ENCODE results near the gene WDR37. TPM values are rescaled to one million over a fixed set of nuclear protein-coding genes. Genes with fewer than 3 reads are reported as not detected.

The WDR37 gene
- polyA plus RNA-seq, 1 of the 3 experiments (the other 2 are of a cell fraction): 11.9 TPM

- POLR2A ChIA-PET: no interaction called here
- peaks cover 15% of the 10 kb centered on the region for H3F3A ChIP-seq (replicated peaks; ENCODE audit: insufficient read depth)
These were observed 5.6 kb upstream of the WDR37 start for GRCh38 chr10:1050554-1050953.

DNA sequence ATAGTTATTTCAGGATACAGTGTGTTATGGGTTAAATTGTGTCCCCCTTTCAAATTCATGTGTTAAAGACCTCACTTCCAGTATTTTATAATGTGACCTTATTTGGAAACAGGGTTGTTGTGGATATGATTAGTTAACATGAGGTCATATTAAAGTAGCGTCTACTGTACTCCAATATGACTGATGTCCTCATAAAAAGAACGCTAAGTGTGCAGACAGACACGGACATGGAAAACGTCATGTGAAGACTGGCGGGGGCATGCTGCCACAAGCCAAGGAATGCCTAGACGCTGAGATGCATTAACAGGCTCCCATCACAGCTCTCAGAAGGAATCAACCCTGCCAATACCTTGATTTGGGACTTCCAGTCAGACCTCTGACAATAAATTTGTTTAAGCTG lies 1.5 kb upstream of the WDR37 start:
- Histone ChIP-seq H3K4me1 (ENCODE audit: control insufficient read depth in 1 of 2, insufficient read depth in 2 of 2, low read depth in 1 of 2, low read length in 1 of 2) (peaks cover 19 to 22% of the 10 kb centered on the region in 2 experiments; a peak in 3 of 4 replicates), H3K4me3 (ENCODE audit: low read depth in 2 of 2, low read length in 1 of 2) (peak overlapping the region; percentile 84 to 96), H3K27me3 (ENCODE audit: insufficient read depth) (no peaks in the 10 kb centered on the region), H3K9me2 (no peaks in the 10 kb centered on the region), H3K36me3 (replicated peaks in 1 of 2; ENCODE audit: control insufficient read depth in 1 of 2, insufficient read depth in 2 of 2, low read length in 1 of 2) (peaks cover 27 to 34% of the 10 kb centered on the region in 2 experiments), H3F3A (replicated peaks; ENCODE audit: insufficient read depth) (peaks cover 17% of the 10 kb centered on the region), H2AFZ (ENCODE audit: low read depth) (no peak overlapping the region), H3K79me2 (ENCODE audit: insufficient read depth) (peaks cover 98% of the 10 kb centered on the region), H3K27ac (ENCODE audit: low read depth in 2 of 2, low read length in 1 of 2) (no peak overlapping the region), H3K9me3 (no peaks in the 10 kb centered on the region), H3K9ac (peak overlapping the region; percentile 98; the same call in 1 of the 2 replicates), H3K4me2 (peak overlapping the region; percentile 89), H4K20me1 (ENCODE audit: insufficient read depth) (peaks cover 19% of the 10 kb centered on the region)
- ChIA-PET CTCF (interaction anchor here (1.0 kb wide), 1 partner anchor 123 kb away, joined by 3 read pairs; the partner anchor contains the start of gene LARP4B), POLR2A (no interaction called here)
- TF ChIP-seq MEF2A (IDR thresholded peaks at IDR 0.05; ENCODE audit: borderline replicate concordance, low read depth): no peak
- no peak for TF ChIP-seq TEAD4 (IDR thresholded peaks at IDR 0.05; ENCODE audit: borderline replicate concordance, insufficient read depth)
- TF ChIP-seq TAF1 (IDR thresholded peaks at IDR 0.05; ENCODE audit: borderline replicate concordance, low read depth, low read length): no peak
- TF ChIP-seq NRF1 (IDR thresholded peaks at IDR 0.05; ENCODE audit: low read depth, low read length): no peak
- TF ChIP-seq SIN3A (IDR thresholded peaks at IDR 0.05; ENCODE audit: borderline replicate concordance, low read depth, low read length): no peak
- no peak for DNase-seq
- WGBS (ENCODE audit: low lambda C conversion rate): 73% methylated on average over 6 of the region's 6 CpGs

More at GRCh38 chr10:1050554-1050953, 5.6 kb upstream of the WDR37 start:
- WGBS (ENCODE audit: low lambda C conversion rate): 62% methylated on average over 4 of the region's 4 CpGs
- H3K79me2 ChIP-seq (ENCODE audit: insufficient read depth): peaks cover 79% of the 10 kb centered on the region
- H3K27ac ChIP-seq (ENCODE audit: low read depth in 2 of 2, low read length in 1 of 2): peak overlapping the region; percentile 99
- no peaks in the 10 kb centered on the region for H3K9me2 ChIP-seq
- no peak overlapping the region for H2AFZ ChIP-seq (ENCODE audit: low read depth)
- peaks cover 19 to 23% of the 10 kb centered on the region in 2 experiments; a peak in 3 of 4 replicates for H3K4me1 ChIP-seq (ENCODE audit: control insufficient read depth in 1 of 2, insufficient read depth in 2 of 2, low read depth in 1 of 2, low read length in 1 of 2)
- H3K9me3 ChIP-seq: no peaks in the 10 kb centered on the region
- H3K27me3 ChIP-seq (ENCODE audit: insufficient read depth): no peaks in the 10 kb centered on the region
- CTCF ChIA-PET: no interaction called here
- DNase-seq: no peak
- TF ChIP-seq MEF2A (IDR thresholded peaks at IDR 0.05; ENCODE audit: borderline replicate concordance, low read depth): no peak
- TF ChIP-seq RXRA (IDR thresholded peaks at IDR 0.05; ENCODE audit: borderline replicate concordance, low read depth): no peak
- TF ChIP-seq TAF1 (IDR thresholded peaks at IDR 0.05; ENCODE audit: borderline replicate concordance, low read depth, low read length): no peak
- no peak for TF ChIP-seq FOXM1 (IDR thresholded peaks at IDR 0.05; ENCODE audit: low read depth)
- peak overlapping the region; percentile 90 to 92; a peak in 3 of 4 replicates for H3K4me3 ChIP-seq (ENCODE audit: low read depth in 2 of 2, low read length in 1 of 2)
- peak overlapping the region; percentile 77 for H3K4me2 ChIP-seq
- peaks cover 27% of the 10 kb centered on the region for H4K20me1 ChIP-seq (ENCODE audit: insufficient read depth)
- H3K9ac ChIP-seq: peak overlapping the region; percentile 97; the same call in 1 of the 2 replicates
- H3K36me3 ChIP-seq (replicated peaks in 1 of 2; ENCODE audit: control insufficient read depth in 1 of 2, insufficient read depth in 2 of 2, low read length in 1 of 2): peaks cover 25 to 34% of the 10 kb centered on the region in 2 experiments

GRCh38 chr10:1057106-1057657 lies 997 bp downstream of the WDR37 start:
- Histone ChIP-seq H3K4me1 (ENCODE audit: control insufficient read depth in 1 of 2, insufficient read depth in 2 of 2, low read depth in 1 of 2, low read length in 1 of 2) (peaks cover 8 to 15% of the 10 kb centered on the region in 2 experiments; a peak in 3 of 4 replicates), H3K4me2 (peak overlapping the region; percentile 89), H3K9ac (peak overlapping the region; percentile 98), H2AFZ (ENCODE audit: low read depth) (peak overlapping the region; percentile 76; the same call in 1 of the 2 replicates), H3K36me3 (replicated peaks in 1 of 2; ENCODE audit: control insufficient read depth in 1 of 2, insufficient read depth in 2 of 2, low read length in 1 of 2) (peaks cover 16 to 23% of the 10 kb centered on the region in 2 experiments), H3K27me3 (ENCODE audit: insufficient read depth) (no peaks in the 10 kb centered on the region), H3K27ac (ENCODE audit: low read depth in 2 of 2, low read length in 1 of 2) (peak overlapping the region; percentile 92 to 95; a peak in 2 of 4 replicates), H4K20me1 (ENCODE audit: insufficient read depth) (peaks cover 20% of the 10 kb centered on the region), H3K9me3 (no peaks in the 10 kb centered on the region), H3K79me2 (ENCODE audit: insufficient read depth) (peaks cover 98% of the 10 kb centered on the region), H3F3A (replicated peaks; ENCODE audit: insufficient read depth) (peaks cover 7% of the 10 kb centered on the region), H3K4me3 (ENCODE audit: low read depth in 2 of 2, low read length in 1 of 2) (peak overlapping the region; percentile 84 to 96), H3K9me2 (no peaks in the 10 kb centered on the region)
- ChIA-PET POLR2A (no interaction called here), CTCF (interaction anchor here (0.9 to 1.3 kb wide), 3 partner anchors 18 to 646 kb away, joined by 3 to 4 read pairs (median 3); no protein-coding TSS in a partner anchor)
- no peak for DNase-seq
- 7% methylated on average over 15 of the region's 26 CpGs for WGBS (ENCODE audit: low lambda C conversion rate)
- TF ChIP-seq RAD21 (IDR thresholded peaks at IDR 0.05; ENCODE audit: low read length) (no peak), PBX3 (IDR thresholded peaks at IDR 0.05) (no peak), POLR2AphosphoS5 (IDR thresholded peaks at IDR 0.05; ENCODE audit: low read depth, low read length) (no peak), GATA2 (CRISPR knock-in tag; IDR thresholded peaks at IDR 0.05) (no peak), SMC3 (IDR thresholded peaks at IDR 0.05; ENCODE audit: low read depth, low read length) (no peak), JUND (IDR thresholded peaks at IDR 0.05) (no peak), TAF1 (IDR thresholded peaks at IDR 0.05; ENCODE audit: borderline replicate concordance, low read depth, low read length) (no peak)
- TF ChIP-seq, protein P1, sequence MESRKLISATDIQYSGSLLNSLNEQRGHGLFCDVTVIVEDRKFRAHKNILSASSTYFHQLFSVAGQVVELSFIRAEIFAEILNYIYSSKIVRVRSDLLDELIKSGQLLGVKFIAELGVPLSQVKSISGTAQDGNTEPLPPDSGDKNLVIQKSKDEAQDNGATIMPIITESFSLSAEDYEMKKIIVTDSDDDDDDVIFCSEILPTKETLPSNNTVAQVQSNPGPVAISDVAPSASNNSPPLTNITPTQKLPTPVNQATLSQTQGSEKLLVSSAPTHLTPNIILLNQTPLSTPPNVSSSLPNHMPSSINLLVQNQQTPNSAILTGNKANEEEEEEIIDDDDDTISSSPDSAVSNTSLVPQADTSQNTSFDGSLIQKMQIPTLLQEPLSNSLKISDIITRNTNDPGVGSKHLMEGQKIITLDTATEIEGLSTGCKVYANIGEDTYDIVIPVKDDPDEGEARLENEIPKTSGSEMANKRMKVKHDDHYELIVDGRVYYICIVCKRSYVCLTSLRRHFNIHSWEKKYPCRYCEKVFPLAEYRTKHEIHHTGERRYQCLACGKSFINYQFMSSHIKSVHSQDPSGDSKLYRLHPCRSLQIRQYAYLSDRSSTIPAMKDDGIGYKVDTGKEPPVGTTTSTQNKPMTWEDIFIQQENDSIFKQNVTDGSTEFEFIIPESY (IDR thresholded peaks at IDR 0.05; ENCODE audit: borderline replicate concordance, low read depth): no peak
- TF ChIP-seq, protein P2, sequence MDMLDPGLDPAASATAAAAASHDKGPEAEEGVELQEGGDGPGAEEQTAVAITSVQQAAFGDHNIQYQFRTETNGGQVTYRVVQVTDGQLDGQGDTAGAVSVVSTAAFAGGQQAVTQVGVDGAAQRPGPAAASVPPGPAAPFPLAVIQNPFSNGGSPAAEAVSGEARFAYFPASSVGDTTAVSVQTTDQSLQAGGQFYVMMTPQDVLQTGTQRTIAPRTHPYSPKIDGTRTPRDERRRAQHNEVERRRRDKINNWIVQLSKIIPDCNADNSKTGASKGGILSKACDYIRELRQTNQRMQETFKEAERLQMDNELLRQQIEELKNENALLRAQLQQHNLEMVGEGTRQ (IDR thresholded peaks at IDR 0.05; ENCODE audit: borderline replicate concordance, low read depth, low read length): no peak
